ENCODE results near the gene CBX6.

Gene CBX6

GRCh38 chr22:38819387-38819940, 52.6 kb downstream of the CBX6 start:
- no peak for DNase-seq (ENCODE audit: low read depth in 2 of 2)

DNA sequence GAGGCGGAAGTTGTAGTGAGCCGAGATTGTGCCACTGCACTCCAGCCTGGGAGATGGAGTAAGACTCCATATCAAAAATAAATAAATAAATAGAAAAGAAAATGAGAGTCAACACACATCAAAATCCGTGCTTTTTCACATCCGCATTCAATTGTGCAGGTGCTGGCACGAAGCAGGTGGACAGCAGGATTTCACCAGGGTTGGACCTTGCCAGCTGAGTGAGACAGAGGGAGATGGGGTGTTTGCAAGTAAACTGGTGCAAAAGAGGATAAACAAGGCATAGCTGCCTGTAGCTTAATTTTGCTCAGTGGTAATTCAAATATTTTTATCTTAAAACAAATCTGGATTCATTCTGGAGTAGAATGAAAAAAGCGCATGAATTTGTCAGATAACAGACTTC, 54.8 kb downstream of the CBX6 start:
- no peak for DNase-seq (ENCODE audit: low read depth in 2 of 2)

DNA sequence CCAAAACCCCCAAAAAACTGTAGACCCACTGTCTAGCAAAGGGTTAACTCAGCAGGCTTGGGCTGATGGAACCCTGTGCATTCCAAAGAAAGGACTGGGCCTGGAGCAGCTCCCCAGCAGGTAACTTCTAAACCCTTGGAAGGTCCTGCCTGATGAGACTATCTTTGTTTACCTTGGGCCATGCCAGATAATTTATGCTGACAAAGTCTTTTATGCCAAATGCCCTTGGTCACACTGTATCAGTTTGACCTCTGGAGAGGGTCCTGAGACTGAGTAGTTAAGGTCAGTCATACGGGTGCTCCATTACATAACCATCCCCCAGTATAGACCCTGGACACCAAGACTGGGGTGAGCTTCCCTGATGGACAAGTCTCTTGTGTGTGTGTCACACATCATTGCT, 56.2 kb downstream of the CBX6 start:
- DNase-seq (ENCODE audit: low read depth in 2 of 2) = no peak

All from stimulated activated CD4-positive, alpha-beta T cell treated with anti-CD3 and anti-CD28 coated beads, Interleukin-4, amount 100 ng/mL, for 48 hours (primary cell).